ENCODE measurements around the gene TAF1. TPM values are rescaled to one million over a fixed set of nuclear protein-coding genes. Genes with fewer than 3 reads are reported as not detected.
"Not testable (repeated sequence)": the region's sequence is repeated elsewhere in the genome, so short reads cannot be mapped to it uniquely, and the experiment has no call there.

The TAF1 gene
- total RNA-seq, 1 donor from 2014 or later, result 70.0 TPM

DNA sequence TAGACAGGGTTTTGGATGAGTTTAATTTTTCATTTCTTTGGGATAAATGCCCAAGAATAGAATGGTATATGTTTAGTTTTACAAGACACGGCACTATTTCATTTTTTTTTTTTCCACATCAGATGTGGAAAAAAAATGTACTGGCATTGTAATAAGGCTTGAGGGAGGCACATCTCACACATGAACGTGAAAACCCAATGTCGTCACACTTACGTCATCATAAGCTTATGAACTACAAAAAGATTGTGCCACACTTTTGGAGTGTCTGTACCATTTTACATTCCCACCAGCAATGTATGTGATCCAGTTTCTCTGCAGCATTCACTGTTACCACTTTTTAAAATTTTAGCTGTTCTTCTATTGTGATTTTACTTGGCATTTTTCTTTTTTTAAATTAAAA, 74.2 kb downstream of the TAF1 start:
- TF ChIP-seq, protein P1, sequence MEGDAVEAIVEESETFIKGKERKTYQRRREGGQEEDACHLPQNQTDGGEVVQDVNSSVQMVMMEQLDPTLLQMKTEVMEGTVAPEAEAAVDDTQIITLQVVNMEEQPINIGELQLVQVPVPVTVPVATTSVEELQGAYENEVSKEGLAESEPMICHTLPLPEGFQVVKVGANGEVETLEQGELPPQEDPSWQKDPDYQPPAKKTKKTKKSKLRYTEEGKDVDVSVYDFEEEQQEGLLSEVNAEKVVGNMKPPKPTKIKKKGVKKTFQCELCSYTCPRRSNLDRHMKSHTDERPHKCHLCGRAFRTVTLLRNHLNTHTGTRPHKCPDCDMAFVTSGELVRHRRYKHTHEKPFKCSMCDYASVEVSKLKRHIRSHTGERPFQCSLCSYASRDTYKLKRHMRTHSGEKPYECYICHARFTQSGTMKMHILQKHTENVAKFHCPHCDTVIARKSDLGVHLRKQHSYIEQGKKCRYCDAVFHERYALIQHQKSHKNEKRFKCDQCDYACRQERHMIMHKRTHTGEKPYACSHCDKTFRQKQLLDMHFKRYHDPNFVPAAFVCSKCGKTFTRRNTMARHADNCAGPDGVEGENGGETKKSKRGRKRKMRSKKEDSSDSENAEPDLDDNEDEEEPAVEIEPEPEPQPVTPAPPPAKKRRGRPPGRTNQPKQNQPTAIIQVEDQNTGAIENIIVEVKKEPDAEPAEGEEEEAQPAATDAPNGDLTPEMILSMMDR (IDR thresholded peaks at IDR 0.05), result no peak
- DNase-seq (no peak), ATAC-seq (ENCODE audit: low read depth) (no peak)
- CTCF ChIA-PET, result no interaction called here
- intact Hi-C loops (cut with micrococcal nuclease), result no loop called here
- Mint-ChIP-seq H3K36me3 (ENCODE audit: low read depth) (peaks cover 36% of the 10 kb centered on the region), H3K4me1 (peaks cover 17% of the 10 kb centered on the region), H3K4me3 (no peak overlapping the region), H3K27ac (no peak overlapping the region), H3K27me3 (no peaks in the 10 kb centered on the region), H3K9me3 (no peaks in the 10 kb centered on the region)
- POLR2A ChIA-PET, result interaction anchor here (0.7 to 1.0 kb wide), 2 partner anchors 94 to 142 kb away, joined by 3 read pairs; no protein-coding TSS in a partner anchor

DNA sequence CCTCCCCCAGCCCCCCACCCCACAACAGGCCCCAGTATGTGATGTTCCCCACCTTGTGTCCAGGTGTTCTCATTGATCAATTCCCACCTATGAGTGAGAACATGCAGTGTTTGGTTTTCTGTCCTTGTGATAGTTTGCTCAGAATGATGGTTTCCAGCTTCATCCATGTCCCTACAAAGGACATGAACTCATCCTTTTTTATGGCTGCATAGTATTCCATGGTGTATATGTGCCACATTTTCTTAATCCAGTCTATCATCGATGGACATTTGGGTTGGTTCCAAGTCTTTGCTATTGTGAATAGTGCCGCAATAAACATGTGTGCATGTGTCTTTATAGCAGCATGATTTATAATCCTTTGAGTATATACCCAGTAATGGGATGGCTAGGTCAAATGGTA, 75.7 kb downstream of the TAF1 start:
- H3K4me3 Mint-ChIP-seq; H3K27me3 Mint-ChIP-seq; CTCF ChIA-PET; H3K27ac Mint-ChIP-seq; intact Hi-C loops (cut with micrococcal nuclease); H3K9me3 Mint-ChIP-seq; DNase-seq; POLR2A ChIA-PET; ATAC-seq (ENCODE audit: low read depth): not testable (repeated sequence)
- Mint-ChIP-seq H3K36me3 (ENCODE audit: low read depth) (peaks cover 37% of the 10 kb centered on the region), H3K4me1 (peaks cover 17% of the 10 kb centered on the region)

DNA sequence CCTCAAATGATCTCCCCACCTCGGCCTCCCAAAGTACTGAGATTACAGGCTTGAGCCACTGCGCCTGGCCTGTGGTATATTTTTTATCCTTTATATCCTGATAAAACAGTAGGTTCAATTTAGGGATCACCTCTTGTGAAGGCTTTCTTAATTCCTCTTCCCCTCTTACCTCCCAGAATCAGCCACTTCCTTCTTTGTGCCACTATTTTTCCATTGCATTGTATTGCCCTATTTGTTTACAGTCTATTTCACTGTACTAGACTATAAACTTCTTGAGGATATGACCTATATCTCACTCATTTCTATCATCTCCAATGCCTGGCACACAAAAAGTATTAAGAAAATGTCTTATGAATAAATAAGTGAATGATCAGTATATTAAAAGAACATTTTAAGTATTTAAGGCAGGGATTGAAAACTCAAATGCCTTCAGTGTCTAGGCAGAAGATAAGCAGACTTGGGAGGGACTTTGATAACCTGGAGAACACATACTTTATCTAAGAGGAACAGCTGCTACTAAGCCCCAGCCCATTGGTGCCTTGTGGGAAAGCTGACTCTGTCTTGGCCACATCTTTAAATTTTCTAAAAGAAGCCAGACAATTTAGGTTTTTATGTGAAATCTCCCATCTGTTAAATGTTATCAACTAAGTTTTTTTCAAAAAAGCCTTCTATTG, 84.4 kb downstream of the TAF1 start:
- H3K27ac Mint-ChIP-seq, result no peak overlapping the region
- H3K4me3 Mint-ChIP-seq, result no peak overlapping the region
- ChIA-PET POLR2A (no interaction called here), CTCF (no interaction called here)
- no peaks in the 10 kb centered on the region for H3K9me3 Mint-ChIP-seq
- ATAC-seq (ENCODE audit: low read depth), result no peak
- no peaks in the 10 kb centered on the region for H3K4me1 Mint-ChIP-seq
- DNase-seq, result no peak
- TF ChIP-seq, protein P1 (IDR thresholded peaks at IDR 0.05), result no peak
- intact Hi-C loops (cut with micrococcal nuclease), result no loop called here
- H3K36me3 Mint-ChIP-seq (ENCODE audit: low read depth), result peaks cover 45% of the 10 kb centered on the region
- no peaks in the 10 kb centered on the region for H3K27me3 Mint-ChIP-seq

DNA sequence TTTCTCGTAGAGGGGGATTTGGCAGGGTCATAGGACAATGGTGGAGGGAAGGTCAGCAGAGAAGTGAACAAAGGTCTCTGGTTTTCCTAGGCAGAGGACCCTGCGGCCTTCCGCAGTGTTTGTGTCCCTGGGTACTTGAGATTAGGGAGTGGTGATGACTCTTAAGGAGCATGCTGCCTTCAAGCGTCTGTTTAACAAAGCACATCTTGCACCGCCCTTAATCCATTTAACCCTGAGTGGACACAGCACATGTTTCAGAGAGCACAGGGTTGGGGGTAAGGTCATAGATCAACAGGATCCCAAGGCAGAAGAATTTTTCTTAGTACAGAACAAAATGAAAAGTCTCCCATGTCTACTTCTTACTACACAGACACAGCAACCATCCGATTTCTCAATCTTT, 85.4 kb downstream of the TAF1 start:
- H3K36me3 Mint-ChIP-seq (ENCODE audit: low read depth), result peaks cover 53% of the 10 kb centered on the region
- H3K9me3 Mint-ChIP-seq; H3K27ac Mint-ChIP-seq; H3K27me3 Mint-ChIP-seq; H3K4me1 Mint-ChIP-seq; ATAC-seq (ENCODE audit: low read depth); CTCF ChIA-PET; DNase-seq; H3K4me3 Mint-ChIP-seq; POLR2A ChIA-PET; intact Hi-C loops (cut with micrococcal nuclease): not testable (repeated sequence)

DNA sequence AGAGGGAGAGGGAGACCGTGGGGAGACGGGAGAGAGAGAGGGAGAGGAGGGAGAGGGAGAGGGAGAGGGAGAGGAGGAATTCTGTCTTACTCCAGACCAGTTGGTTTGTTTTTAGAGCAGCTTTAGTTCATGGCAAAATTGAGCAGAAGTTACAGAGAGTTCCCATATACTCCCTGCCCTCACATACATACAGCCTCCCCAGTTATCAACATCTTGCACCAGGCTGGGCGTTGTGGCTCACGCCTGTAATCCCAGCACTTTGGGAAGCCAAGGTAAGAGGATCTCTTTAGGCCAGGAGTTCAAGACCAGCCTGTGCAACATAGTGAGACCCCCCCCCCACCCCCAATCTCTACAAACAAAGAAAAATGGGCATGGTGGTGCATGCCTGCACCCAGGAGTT, 86.9 kb downstream of the TAF1 start:
- no peaks in the 10 kb centered on the region for H3K4me1 Mint-ChIP-seq
- H3K9me3 Mint-ChIP-seq, result no peaks in the 10 kb centered on the region
- DNase-seq, result no peak
- H3K27ac Mint-ChIP-seq, result no peak overlapping the region
- H3K27me3 Mint-ChIP-seq, result no peaks in the 10 kb centered on the region
- intact Hi-C loops (cut with micrococcal nuclease), result no loop called here
- peaks cover 54% of the 10 kb centered on the region for H3K36me3 Mint-ChIP-seq (ENCODE audit: low read depth)
- ChIA-PET POLR2A (no interaction called here), CTCF (no interaction called here)
- no peak overlapping the region for H3K4me3 Mint-ChIP-seq
- TF ChIP-seq, protein P1 (IDR thresholded peaks at IDR 0.05), result no peak
- no peak for ATAC-seq (ENCODE audit: low read depth)

DNA sequence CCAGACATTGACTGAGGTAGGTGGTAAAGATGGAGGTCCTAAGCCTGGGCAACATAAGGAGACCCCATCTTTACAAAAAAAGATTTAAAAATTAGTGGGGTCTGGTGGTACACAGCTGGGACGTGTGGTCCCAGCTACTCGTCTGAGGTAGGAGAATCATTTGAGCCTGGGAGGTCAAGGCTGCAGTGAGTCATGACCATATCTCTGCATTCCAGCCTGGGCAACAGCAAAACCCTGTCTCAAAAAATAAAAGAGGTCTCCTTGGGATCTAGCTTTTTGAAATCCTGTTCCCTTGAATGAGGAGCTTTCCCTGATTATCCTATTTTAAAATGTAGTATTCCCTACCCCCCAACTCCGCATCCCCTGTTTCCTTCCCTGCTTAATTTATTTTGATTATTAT, 88.1 kb downstream of the TAF1 start:
- Mint-ChIP-seq H3K36me3 (ENCODE audit: low read depth) (peaks cover 62% of the 10 kb centered on the region), H3K9me3 (no peaks in the 10 kb centered on the region), H3K27ac (no peak overlapping the region), H3K27me3 (no peaks in the 10 kb centered on the region), H3K4me1 (no peaks in the 10 kb centered on the region), H3K4me3 (no peak overlapping the region)
- CTCF ChIA-PET, result no interaction called here
- intact Hi-C loops (cut with micrococcal nuclease), result no loop called here
- DNase-seq, result no peak
- POLR2A ChIA-PET, result no interaction called here
- no peak for ATAC-seq (ENCODE audit: low read depth)
- TF ChIP-seq, protein P1 (IDR thresholded peaks at IDR 0.05), result no peak

All from activated B cell treated with CpG ODN at 0.5 μM for 24 hours (primary cell).